HT-29 (cell line): ENCODE measurements around the gene CDC42EP5. TPM values are rescaled to one million over a fixed set of nuclear protein-coding genes. Genes with fewer than 3 reads are reported as not detected.

ENCODE experiments used
- DNase-seq: peaks from one replicate; pipeline ENCODE4 v3.0.0-alpha.2; 2015; ENCODE audit warnings: low spot score
- total RNA-seq: library from RNA; depleted of rRNA; stranded (reverse); fragments of >200 nt; shearing (Covaris generic); gene quantifications from 2 replicates; pipeline ENCODE4 v1.2.3, GENCODE V29; 2014

CDC42EP5 gene
- total RNA-seq, 1 experiment from 2014 or later = 59.0 TPM

DNA sequence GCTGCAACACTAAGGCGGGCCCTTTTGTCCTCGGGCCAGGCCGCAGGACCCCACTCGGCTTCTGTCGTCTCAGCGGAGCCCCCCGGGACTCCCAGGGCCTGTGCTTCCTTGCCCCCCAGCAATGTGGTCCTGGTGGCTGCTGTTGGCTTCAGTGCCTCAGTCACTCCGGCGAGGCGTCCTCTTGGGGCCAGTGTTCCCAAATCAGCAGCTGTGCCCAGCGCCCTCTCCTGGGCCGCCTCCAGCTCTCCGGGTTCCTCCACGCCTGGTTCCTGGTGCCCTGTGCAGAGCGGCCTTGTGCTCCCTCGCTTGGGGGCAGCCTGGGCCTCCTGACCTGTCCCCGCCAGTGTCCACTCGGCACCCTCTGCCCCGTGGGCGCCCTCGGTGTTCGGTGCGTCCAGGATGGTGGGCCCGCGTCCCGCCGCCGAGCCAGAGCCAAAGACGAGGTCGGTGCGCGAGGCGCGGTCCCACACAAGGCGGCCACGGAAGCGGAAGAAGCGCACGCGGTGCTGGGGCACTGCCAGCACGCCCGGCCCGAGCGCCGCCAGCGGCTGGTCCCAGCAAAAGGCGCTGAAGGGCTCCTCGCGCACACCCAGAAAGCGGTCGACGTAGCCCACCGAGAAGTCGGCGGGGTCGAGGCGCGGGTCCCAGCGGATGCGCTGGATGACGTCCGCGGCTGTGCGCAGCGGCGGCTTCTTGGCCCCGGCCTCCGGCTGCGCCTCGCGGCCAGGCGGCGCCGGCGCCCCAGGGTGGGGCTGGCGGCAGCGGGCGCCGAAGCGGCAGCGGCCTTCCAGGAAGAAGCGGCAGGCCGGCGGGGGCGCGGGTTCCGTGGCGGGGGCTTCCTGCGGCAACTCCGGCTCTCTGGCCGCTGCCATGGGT is 10.2 kb downstream of the CDC42EP5 start:
- peak; percentile 88 for DNase-seq

DNA sequence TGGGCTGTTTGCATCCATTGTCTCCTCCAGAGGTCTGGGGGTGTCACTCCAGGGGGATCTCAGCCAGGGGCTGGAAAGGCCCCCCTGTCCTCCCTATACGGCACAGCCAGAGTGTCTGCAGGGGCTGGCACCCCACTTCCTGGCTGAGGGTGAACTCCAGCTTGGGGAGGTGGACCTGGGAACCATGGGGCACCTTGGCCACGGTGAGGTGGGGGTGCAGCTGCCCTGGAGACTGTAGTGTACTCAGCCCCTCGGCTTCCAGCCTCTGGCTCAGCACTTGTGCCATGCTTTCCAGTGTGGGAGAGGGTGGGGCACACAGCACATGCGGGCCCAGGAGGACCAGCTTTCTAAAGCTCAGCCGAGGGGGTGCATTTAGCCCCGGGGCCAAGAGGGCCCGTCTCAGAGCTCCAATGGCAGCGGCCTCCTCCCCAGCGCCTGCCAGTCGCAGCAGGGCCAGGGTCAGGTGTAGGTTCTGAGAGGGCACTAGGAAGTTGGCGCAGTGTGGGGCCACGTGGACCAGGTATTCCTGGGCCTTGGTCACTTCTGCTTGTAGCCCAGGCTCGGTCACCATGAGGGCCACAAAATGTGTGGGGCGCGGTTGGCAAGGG is 10.9 kb downstream of the CDC42EP5 start:
- DNase-seq = no peak

- DNase-seq = no peak
Measured at GRCh38 chr19:54461613-54462012, 11.5 kb downstream of the CDC42EP5 start.

DNA sequence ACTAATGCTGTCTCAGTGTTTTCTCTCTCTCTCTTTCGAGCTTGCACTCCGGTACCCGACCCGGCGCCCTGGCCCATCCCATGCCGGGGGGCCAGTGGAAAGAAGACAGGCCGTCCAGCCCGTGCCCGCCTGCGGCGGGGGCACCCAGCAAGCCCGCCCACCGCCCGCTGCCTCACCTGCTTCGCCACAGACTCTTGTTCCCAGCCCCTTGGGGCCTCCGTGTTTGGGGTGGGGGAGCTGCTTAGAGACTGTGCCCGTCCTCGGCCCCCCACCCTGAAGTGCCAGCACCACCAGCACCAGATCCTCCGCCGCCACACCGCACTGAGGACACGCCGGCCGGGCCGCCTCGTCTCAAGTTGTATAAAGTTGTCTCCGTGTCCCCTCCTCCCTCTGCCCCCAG is 11.9 kb downstream of the CDC42EP5 start:
- no peak for DNase-seq

- DNase-seq = no peak
Measured at GRCh38 chr19:54460230-54461005, 12.7 kb downstream of the CDC42EP5 start.

GRCh38 chr19:54459282-54460229 is 13.5 kb downstream of the CDC42EP5 start:
- DNase-seq = no peak

DNA sequence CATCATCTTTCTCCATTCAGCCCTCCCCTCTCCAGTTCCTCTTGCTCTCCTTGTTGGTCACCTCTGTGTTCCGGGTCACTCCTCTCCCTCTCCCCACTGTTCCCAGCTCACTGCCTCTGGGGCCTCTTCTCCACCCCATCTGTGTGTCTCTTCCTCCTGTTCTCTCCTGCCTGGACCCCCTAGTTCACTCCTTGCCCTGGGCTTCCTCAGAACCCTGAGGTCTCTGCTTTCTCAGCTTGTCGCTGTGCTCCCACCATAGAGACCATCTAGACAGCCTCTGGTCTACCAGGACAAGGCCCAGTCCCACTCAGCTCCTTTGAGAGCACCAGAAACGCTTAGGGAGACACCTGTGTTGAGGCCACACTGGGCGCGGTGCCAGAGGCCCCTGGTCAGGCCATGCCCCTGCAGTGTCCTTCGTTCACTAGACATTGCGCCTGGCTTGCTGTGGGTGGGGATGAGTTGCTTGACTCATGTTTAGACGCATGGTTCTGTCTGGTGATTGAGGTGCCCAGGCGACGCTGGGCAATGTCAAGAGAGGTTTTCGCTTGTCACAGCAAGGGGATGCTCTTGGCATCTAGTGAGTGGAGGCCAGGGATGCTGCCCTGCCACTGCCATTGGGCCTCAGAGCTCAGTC is 14.3 kb downstream of the CDC42EP5 start:
- DNase-seq = no peak

DNA sequence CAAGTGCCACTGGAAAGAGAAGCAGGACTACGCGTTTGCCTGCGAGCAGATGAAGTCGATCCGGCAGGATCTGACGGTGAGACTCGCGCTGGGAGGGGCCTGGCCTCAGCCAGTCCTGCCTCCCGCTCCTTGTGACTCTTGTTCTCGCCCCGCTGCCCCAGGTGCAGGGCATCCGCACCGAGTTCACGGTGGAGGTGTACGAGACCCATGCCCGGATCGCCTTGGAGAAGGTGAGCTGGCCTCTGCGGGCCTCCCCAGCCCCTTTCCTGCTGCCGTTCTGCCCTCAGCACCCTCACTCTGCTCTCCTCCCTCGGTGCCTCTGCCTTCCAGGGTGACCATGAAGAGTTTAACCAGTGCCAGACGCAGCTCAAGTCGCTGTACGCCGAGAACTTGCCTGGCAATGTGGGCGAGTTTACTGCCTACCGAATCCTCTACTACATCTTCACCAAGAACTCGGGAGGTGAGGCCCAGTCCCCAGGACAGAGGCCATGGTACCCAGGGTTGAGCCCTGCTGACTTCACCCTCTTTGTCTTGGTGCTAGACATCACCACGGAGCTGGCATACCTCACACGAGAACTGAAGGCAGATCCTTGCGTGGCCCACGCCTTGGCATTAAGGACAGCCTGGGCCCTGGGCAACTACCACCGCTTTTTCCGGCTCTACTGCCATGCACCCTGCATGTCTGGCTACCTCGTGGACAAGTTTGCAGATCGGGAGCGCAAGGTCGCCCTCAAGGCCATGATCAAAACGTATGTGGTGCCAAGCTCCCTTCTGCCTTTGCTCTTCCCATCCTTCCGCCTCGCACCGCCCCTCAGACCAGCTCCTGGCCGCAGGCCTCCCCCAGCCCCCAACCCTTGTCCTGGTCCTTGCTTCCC is 15.1 kb downstream of the CDC42EP5 start:
- no peak for DNase-seq

DNA sequence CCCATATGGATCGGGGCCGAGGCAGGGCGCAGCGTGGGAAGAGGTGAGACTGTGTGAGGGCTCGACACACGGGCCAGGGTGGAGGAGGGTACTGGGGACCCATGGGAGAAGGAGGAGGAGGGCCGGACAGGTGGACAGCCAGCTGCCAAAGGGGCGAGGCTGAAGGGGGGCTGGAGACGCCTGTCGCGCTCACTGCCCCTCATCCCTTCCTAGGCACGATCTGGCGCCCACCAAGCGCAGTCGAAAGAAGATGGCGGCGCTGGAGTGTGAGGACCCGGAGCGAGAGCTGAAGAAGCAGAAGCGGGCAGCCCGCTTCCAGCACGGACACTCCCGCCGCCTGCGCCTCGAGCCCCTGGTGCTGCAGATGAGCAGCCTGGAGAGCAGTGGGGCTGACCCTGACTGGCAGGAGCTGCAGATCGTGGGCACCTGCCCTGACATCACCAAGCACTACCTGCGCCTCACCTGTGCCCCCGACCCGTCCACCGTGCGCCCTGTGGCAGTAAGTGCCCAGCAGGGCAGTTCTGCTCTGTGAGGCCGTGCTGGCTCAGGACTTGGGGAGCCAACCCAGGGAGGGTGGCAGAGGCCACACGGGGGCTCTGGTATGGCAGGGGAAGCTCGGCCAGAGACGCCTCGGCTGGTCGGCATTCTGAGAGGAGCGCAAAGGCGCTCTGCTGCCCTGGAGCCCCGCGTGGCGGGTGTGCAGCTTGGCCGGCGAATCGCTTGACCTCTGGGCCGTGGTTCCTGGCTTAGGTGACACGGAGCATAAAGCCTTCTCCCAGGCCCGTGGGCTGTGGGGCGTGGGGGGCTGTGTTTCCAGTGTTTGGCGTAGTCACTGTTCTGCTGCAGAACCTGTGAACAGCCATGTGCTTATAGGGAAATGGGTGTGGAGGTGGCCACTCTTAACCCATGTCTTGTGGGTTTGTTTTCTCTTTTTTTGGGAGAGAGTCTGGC is 16.4 kb downstream of the CDC42EP5 start:
- no peak for DNase-seq

GRCh38 chr19:54455786-54456422 is 17.2 kb downstream of the CDC42EP5 start:
- no peak for DNase-seq

DNA sequence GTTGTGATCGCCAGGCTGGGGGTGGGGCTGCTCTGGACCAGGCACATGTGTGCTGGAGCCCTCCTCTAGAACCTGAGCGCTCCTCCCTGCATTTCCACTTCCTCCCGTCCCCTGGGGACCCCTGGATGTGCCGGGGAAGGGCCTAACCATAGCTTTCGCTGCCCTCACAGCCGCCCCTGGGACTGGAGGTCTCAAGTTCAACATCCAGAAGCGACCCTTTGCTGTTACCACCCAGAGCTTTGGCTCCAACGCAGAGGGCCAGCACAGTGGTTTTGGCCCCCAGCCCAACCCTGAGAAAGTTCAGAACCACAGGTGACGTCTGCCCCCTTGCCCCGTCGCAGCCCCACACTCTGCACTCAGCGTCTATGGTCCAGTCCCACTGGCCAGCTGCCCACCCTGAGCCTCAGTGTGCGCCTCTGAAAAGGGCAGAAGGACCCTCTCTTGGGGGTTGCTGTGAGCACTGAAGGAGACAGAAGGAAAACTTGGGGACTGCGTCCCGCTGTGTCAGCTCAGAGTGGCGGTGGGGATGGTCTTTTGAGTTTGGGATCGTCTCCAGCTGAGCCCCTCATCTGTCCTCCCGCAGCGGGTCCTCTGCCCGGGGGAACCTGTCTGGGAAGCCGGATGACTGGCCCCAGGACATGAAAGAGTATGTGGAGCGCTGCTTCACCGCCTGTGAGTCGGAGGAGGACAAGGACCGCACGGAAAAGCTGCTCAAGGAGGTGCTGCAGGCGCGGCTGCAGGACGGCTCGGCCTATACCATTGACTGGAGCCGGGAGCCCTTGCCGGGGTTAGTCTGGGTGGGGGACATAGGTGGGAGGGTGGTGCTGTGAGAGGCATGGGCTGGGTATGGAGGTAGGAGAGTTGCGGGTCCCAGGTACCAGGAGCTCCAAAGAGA is 18.1 kb downstream of the CDC42EP5 start:
- DNase-seq = no peak

DNA sequence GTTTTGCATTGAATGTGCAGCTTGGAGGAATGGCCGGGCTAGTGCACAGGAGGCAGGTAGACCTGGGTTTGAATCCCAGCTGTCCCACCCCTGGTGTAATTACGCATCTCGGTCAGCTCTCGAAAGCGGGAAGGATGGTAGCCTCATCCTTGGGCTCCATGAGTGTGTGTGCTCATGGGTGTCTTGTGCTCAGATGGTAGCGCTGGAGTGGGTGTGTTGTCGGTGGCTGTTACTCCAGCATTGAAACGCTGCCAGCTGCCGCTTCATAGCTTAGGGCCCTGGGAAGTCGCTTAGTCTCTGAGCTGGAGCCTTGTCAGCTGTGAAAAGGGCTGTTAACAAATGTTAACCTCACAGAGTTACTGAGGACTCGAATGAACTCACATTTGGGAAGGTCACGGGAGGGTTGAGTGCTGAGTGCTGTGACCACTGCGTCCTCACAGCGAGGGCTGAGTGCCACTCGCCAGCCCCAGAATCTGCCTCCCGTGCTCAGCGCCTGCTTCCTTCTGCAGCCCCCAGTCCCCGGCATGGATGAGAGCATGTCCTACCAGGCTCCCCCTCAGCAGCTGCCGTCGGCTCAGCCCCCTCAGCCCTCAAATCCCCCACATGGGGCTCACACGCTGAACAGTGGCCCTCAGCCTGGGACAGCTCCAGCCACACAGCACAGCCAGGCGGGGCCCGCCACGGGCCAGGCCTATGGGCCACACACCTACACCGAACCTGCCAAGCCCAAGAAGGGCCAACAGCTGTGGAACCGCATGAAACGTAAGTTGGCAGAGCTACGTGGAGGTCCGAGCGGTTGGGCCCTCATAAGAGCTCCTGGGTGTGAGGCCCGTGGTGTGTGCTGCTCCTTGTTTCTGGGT is 18.9 kb downstream of the CDC42EP5 start:
- DNase-seq = no peak

- no peak for DNase-seq
Measured at GRCh38 chr19:54452626-54453025, 20.5 kb downstream of the CDC42EP5 start.

DNA sequence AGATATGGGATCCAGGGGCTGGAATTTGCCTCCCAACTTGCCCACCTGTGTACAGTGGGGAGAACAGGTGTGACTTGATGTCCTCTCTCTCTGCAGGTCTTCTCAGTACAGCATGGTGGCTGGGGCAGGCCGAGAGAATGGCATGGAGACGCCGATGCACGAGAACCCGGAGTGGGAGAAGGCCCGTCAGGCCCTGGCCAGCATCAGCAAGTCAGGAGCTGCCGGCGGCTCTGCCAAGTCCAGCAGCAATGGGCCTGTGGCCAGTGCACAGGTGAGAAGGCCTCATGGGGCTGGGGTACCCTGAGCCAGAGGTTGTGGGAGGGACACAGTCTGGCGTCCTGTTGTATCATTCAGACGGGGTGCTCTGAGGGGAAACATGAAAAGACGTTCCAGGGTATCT is 21.1 kb downstream of the CDC42EP5 start:
- no peak for DNase-seq

- no peak for DNase-seq
Measured at GRCh38 chr19:54451331-54451871, 21.7 kb downstream of the CDC42EP5 start.

DNA sequence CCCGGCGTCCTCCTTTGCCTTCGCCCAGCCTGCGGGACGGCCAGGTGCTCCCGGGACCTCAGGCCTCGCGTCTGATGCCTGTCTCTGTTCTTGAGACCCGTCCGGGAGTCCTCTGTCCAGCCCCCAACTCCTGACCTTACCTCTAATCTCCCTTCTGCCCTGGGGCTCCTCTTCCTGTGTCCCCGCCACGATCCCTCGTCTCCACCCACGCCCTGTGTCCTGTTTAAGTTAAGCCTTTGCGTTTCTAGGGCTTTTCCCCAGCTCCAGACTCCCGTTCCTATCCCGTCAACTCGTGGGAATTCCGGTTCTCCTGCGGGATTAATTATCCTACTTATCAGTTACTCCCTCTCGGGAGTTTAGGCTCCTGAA is 23.4 kb downstream of the CDC42EP5 start:
- no peak for DNase-seq
